Measurements from ENCODE around the gene EID2. TPM values are rescaled to one million over a fixed set of nuclear protein-coding genes. Genes with fewer than 3 reads are reported as not detected.

The EID2 gene
- polyA plus RNA-seq, 1 donor (not counting 4 experiments of a cell fraction or from before 2014, with no cell fraction given), result 12.9 TPM

- H3K79me2 ChIP-seq (ENCODE audit: control insufficient read depth, insufficient read depth, low read length), result no peaks in the 10 kb centered on the region
- no peak overlapping the region for H3K4me2 ChIP-seq (ENCODE audit: control insufficient read depth, extremely low read depth, insufficient read depth, low read depth, low read length)
- DNase-seq (ENCODE audit: low read depth, low spot score) (no peak), FAIRE-seq (no peak)
- no peak overlapping the region for H3K9ac ChIP-seq (ENCODE audit: control insufficient read depth, extremely low read depth, insufficient read depth, low read length)
- dilution Hi-C loops (cut with MboI; ENCODE audit: extremely low pct_ligation_motif_present, low sequenced_read_pairs), result no loop called here
- H3K4me1 ChIP-seq (ENCODE audit: control insufficient read depth, extremely low read depth, insufficient read depth, low read length), result no peaks in the 10 kb centered on the region
- no peak overlapping the region for H3K27ac ChIP-seq (ENCODE audit: control insufficient read depth, insufficient read depth, low read length)
- no peak overlapping the region for H3K4me3 ChIP-seq (ENCODE audit: control insufficient read depth in 2 of 3, extremely low read depth in 1 of 3, insufficient read depth in 2 of 3, low read depth in 1 of 3, low read length in 3 of 3)
- no peaks in the 10 kb centered on the region for H3K36me3 ChIP-seq (ENCODE audit: control insufficient read depth in 2 of 2, extremely low read depth in 1 of 2, insufficient read depth in 2 of 2, low read length in 2 of 2)
- no peaks in the 10 kb centered on the region for H3K9me3 ChIP-seq (ENCODE audit: control insufficient read depth, low read depth, low read length)
- TF ChIP-seq CTCF (optimal IDR thresholded peaks at IDR 0.05 in 1 of 3, IDR thresholded peaks at IDR 0.05 in 1 of 3, conservative IDR thresholded peaks at IDR 0.05 in 1 of 3; ENCODE audit: extremely low read depth in 1 of 3, insufficient read depth in 2 of 3, low read length in 3 of 3) (no peak), EZH2 (IDR thresholded peaks at IDR 0.05; ENCODE audit: low read length) (no peak)
- H3K9me1 ChIP-seq (ENCODE audit: control insufficient read depth, extremely low read depth, insufficient read depth, low read length), result no peaks in the 10 kb centered on the region
- H4K20me1 ChIP-seq (ENCODE audit: control insufficient read depth, extremely low read depth, insufficient read depth, low read length), result no peaks in the 10 kb centered on the region
- H2AFZ ChIP-seq (ENCODE audit: control insufficient read depth, low read length), result no peak overlapping the region
- H3K27me3 ChIP-seq (ENCODE audit: control insufficient read depth, extremely low read depth, insufficient read depth, low read length), result peaks cover 4% of the 10 kb centered on the region
These were observed 18.7 kb upstream of the EID2 start for GRCh38 chr19:39558624-39559117.

- no peaks in the 10 kb centered on the region for H4K20me1 ChIP-seq (ENCODE audit: control insufficient read depth, extremely low read depth, insufficient read depth, low read length)
- no peaks in the 10 kb centered on the region for H3K36me3 ChIP-seq (ENCODE audit: control insufficient read depth in 2 of 2, extremely low read depth in 1 of 2, insufficient read depth in 2 of 2, low read length in 2 of 2)
- TF ChIP-seq EZH2 (IDR thresholded peaks at IDR 0.05; ENCODE audit: low read length), result no peak
- no peak for TF ChIP-seq CTCF (optimal IDR thresholded peaks at IDR 0.05 in 1 of 3, IDR thresholded peaks at IDR 0.05 in 1 of 3, conservative IDR thresholded peaks at IDR 0.05 in 1 of 3; ENCODE audit: extremely low read depth in 1 of 3, insufficient read depth in 2 of 3, low read length in 3 of 3)
- FAIRE-seq, result no peak
- H3K27ac ChIP-seq (ENCODE audit: control insufficient read depth, insufficient read depth, low read length), result no peak overlapping the region
- H3K9me1 ChIP-seq (ENCODE audit: control insufficient read depth, extremely low read depth, insufficient read depth, low read length), result no peaks in the 10 kb centered on the region
- peaks cover 4% of the 10 kb centered on the region for H3K27me3 ChIP-seq (ENCODE audit: control insufficient read depth, extremely low read depth, insufficient read depth, low read length)
- no peak overlapping the region for H3K4me3 ChIP-seq (ENCODE audit: control insufficient read depth in 2 of 3, extremely low read depth in 1 of 3, insufficient read depth in 2 of 3, low read depth in 1 of 3, low read length in 3 of 3)
- H3K9me3 ChIP-seq (ENCODE audit: control insufficient read depth, low read depth, low read length), result no peaks in the 10 kb centered on the region
- dilution Hi-C loops (cut with MboI; ENCODE audit: extremely low pct_ligation_motif_present, low sequenced_read_pairs), result no loop called here
- H3K9ac ChIP-seq (ENCODE audit: control insufficient read depth, extremely low read depth, insufficient read depth, low read length), result no peak overlapping the region
- no peak overlapping the region for H2AFZ ChIP-seq (ENCODE audit: control insufficient read depth, low read length)
- DNase-seq (ENCODE audit: low read depth, low spot score), result no peak
- no peaks in the 10 kb centered on the region for H3K79me2 ChIP-seq (ENCODE audit: control insufficient read depth, insufficient read depth, low read length)
- H3K4me2 ChIP-seq (ENCODE audit: control insufficient read depth, extremely low read depth, insufficient read depth, low read depth, low read length), result no peak overlapping the region
- no peaks in the 10 kb centered on the region for H3K4me1 ChIP-seq (ENCODE audit: control insufficient read depth, extremely low read depth, insufficient read depth, low read length)
These were observed 18.1 kb upstream of the EID2 start for GRCh38 chr19:39557811-39558623.
